Lung microvascular endothelial cell (primary cell): ENCODE results near the gene FBXL3. TPM values are rescaled to one million over a fixed set of nuclear protein-coding genes. Genes with fewer than 3 reads are reported as not detected.
"Not testable (repeated sequence)": the region's sequence is repeated elsewhere in the genome, so short reads cannot be mapped to it uniquely, and the experiment has no call there.

Experiments used
- DNase-seq, 2 donors: peaks; one replicate each; pipeline versions ENCODE4 v3.0.0 to v3.0.0-alpha.2; 2010; ENCODE audit warnings: low read depth in 2 of 2
- total RNA-seq: library from RNA; depleted of rRNA; stranded (reverse); fragments of >200 nt; gene quantifications from 2 replicates; pipeline ENCODE4 v1.2.1, GENCODE V29; 2014

Gene FBXL3
- total RNA-seq, 1 donor from 2014 or later, result 61.1 TPM

DNA sequence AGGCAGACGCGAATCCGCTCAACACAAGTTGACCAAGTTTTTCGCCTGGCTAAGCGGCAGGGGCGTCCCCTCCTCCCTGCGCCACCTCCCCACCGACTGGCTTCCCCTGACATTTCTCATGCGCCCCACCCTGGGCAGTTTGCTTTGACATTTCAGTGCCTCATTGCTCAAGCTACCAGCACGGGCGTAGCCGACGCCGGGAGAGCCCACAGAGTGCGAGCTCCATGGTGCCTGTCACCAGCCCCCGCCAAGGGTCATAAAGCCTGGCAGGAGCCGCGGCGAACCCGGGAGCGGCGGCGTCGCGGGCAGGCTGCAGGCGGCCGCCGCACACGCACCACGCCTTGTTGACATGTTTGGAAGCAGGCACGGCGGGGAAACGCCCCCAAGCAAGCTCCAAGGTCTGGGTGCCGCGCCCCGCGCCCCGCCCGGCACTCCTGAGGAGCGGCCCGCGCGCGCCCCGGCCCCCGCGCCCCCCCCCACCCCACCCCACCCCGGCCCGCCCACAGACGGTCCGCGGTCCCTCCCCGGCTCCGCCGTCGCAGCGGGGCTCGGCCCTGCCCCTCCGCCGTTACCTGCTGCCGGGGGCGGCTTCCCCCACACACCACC lies 601 bp downstream of the FBXL3 start:
- peak; percentile 66 to 69 for DNase-seq

DNA sequence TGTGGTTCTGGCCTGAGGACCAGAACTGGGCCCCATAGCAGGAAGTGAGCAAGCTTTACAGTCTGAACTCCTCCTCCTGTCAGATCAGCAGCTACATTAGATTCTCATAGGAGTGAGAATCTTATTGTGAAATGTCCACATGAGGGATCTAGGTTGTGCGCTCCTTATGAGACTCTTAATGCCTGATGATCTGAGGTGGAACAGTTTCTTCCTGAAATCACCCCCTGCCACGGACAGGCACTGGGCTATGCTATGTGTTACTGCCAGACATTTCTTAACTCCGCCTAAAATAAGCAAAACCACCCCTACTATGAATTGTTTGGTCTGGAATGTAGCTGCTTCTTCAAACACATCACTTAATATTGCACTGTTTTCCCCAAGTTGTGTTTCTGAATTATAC lies 4.6 kb downstream of the FBXL3 start:
- peak in 1 of 2 donors; percentile 38 for DNase-seq

DNA sequence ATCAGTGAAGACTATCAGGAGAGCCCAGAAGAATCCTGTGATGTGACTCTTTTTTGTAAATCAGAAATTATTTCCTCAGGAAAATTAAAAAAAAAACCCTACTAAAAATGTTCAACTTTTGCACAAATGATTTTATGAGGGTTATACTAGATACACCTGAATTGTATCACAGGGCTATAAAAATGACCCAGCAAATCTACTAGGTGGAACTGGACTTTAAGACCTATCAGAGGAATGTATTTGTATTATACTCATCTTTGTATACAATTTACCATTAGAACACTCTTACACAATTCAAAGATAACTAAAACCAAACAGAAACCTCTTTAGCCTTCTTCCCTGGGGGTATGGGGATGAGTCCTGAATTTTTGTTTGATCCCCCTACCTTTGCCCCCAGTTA lies 7.2 kb downstream of the FBXL3 start:
- no peak for DNase-seq

DNA sequence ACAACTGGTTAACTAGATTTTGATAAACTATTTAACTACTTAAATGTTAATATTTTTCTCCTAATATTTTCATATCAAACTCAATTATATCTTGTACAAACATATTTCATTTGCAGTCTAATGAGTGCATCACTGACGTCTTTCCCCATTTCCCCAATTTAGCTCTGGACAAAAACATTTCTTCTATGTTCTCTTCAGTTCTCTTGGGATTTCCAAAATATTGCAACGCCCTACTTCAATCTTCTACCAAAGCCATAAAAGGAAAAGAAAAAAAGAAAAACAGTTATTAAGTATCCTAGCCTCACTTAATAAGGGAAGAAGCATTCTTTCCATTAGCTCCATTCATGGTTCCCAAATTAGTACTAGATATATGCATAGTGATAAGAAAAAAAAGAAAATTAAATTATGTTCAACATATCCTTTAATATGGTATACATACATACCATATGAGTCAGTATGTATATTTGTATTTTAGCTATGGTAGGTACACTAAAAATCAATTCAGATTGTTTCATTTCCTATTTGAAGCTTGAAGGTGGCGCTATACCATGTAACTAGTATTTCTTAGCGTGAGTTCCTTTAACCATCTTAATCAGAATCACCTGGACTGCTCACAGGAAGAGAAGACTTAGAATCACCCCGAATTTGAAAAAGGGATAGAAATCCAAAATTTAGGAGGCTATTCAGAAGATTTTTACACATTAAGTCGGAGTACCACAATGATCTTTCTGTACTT lies 9.9 kb downstream of the FBXL3 start:
- DNase-seq, result no peak

DNA sequence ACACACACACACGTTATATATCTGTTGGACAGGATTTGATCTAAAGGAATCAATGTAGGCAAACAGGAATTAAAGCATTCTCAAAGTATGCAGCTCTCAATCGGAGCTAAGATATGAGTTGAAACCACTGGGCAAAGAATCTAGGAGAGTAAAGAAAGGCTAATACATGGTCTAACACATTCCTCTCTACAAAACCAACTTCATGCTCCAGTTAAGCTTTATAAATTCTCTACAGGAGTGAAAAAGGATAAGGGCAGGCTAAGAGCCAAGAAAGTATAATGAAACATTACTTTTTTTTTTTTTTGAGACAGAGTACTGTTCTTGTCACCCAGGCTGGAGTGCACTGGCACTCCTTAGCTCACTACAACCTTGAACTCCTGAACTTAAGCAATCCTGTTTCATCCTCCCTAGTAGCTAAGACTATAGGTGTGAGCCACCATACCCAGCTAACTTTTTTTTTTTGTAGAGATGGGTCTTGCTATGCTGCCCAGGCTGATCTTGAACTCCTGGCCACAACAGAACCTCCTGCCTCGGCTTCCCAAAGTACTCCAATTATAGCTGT lies 10.6 kb downstream of the FBXL3 start:
- no peak for DNase-seq

DNA sequence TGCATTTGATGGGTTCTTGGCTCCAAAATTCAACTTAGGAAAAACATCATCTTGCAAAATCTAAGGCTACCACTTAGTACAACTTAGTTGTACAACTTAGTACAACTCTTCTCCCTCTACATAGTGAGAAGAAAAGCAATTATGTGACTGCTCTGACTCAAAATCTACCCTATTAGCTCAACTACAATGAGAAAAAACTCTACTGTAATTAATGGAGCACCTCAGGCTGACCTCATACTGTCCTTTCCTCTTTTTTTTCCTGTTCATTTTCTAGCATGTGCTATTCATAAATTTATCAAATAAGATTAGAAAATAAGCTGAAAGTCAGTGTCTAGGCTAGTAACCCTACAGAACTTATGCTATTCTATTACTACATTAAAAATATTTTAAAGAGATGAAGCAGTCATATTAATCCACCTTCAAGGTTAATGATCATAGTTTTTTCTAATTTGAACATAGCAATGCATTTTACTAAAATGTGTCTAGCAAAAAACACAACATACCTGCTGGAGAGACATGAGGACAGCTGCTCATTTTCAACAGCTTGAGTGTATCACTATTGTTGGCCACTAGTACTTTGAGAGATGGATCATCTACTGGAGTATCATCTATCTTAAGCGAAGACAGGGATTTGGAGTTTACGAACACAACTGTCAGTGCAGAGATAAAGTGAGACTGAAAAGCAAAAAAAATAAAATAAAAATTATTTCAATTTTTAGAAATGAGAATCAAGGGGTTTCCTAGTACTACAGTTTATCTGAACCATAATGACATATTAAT lies 11.9 kb downstream of the FBXL3 start:
- DNase-seq, result no peak

DNA sequence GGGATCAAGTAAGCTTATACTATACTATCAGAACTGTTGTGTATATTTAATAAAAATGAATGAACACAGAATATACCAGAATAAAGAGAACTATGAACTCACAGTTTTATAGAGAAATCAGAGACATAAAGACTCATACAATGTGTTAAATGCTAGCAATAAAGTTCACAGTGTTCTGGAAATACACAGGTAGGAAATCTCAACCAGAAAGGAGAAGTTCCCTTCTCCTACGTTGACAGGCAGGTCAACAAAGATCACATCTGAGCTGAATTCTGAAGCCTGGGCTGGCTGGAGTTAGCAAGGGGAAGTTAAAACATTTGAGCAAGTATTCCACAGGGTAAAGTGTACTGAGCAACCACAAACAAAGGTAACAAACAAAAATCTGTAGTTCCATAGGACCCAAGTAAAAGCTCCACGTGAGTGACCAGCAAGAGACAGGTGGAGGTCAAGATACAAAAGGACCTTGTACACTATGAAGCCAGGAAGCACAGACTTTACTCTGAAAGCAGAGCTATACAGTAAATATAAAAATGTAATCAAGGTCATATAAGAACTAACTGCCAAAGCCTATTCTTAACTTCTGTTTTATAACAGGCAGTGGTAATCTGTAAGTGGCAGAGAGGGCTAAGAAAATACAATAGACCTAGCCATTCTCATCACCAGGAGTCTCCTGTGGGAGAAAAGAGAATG lies 13.0 kb downstream of the FBXL3 start:
- DNase-seq, result no peak

DNA sequence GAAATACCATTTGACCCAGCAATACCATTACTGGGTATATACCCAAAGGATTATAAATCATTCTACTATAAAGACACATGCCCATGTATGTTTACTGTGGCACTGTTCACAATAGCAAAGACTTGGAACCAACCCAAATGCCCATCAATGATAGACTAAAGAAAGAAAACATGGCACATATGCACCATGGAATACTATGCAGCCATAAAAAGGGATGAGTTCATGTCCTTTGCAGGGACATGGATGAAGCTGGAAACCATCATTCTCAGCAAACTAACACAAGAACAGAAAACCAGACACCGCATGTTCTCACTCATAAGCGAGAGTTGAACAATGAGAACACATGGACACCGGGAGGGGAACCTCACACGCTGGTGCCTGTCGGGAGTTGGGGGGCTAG lies 17.2 kb downstream of the FBXL3 start:
- not testable (repeated sequence) for DNase-seq

DNA sequence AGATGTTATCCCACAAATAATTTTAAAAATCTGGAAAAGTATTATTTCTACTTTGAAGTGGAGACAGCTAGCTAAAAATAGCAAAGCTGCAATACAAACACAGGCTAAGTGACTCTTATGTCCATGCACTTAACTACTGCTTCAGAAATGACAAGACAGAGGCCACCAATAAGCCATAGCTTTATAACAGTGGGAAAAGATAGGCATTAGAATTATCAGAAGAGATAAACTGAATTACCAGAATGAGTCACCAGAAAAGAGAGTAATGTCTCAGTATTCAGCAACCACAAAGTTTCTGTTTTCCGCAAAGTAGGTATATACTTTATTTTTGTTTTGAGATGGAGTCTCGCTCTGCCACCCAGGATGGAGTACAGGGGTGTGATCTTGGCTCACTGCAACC lies 17.9 kb downstream of the FBXL3 start:
- DNase-seq, result no peak

DNA sequence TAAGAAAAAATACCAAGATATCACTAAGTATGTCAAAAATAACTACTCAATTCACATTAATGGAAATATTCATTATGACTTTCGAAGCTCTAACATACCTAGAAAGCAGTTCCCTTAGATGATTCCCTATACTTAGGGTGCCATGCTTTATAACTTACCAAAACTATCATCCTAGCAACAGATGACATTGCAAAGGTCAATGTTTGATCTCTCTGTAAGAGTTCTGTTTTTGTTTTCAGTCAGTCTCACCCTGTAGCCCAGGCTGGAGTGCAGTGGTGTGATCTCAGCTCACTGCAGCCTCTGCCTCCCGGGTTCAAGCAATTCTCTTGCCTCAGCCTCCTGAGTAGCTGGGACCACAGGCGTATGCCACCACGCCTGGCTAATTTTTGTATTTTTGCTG lies 18.6 kb downstream of the FBXL3 start:
- not testable (repeated sequence) for DNase-seq

DNA sequence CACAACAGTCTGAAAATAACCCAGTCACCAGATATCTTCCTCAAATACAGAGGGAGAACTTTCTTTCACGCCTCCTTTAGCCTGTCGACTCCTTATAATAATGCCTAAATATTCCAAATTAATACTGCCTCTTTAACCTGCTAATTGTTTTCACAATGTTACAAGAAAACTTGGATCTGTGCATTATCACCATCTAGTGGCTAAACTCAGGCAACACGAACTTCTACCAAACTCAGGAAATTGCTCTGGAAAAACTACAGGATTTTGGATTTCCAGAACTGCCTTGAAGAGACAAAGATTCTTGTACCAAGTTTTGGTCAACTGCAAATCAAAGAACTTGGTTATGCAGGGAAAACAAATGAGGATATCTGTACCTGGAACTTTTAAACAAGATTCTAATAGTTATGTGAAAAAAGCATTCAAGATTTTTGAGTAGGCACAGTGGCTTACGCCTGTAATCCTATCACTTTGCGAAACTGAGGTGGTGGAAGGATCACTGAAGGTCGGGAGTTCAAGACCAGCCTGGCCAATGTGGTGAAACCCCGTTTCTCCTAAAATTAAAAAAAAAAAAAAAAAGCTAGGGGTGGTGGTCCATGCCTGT lies 24.3 kb downstream of the FBXL3 start:
- peak; percentile 57 to 65 for DNase-seq

DNA sequence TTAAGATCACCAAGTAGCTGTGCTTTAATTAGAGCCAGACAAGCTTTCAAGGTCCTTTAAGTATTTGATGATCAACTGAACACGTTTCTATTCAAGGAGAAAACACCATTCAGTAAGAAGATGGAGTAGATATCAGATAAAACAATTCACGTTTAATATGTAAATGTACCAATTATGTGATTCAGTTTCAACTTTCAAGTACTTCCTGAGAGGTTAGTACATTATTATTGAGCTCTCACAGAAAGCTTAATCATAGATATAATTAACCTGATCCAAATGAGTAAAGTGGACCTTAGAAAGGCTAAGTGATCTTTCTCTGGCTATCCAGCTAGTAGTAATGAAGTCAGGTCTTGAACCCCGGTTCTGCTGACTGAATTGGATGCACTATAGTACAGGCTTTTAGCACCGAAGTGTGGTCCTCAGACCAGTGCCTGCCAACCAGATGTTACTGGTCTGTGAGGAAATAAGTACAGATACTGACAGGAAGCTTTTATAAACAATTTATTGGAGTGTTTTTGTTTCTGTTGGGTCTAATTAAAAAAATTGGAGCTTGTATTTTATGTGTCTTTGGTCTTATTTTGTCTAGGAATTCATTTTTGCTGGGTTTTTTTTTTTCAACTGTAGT lies 24.9 kb downstream of the FBXL3 start:
- no peak for DNase-seq

DNA sequence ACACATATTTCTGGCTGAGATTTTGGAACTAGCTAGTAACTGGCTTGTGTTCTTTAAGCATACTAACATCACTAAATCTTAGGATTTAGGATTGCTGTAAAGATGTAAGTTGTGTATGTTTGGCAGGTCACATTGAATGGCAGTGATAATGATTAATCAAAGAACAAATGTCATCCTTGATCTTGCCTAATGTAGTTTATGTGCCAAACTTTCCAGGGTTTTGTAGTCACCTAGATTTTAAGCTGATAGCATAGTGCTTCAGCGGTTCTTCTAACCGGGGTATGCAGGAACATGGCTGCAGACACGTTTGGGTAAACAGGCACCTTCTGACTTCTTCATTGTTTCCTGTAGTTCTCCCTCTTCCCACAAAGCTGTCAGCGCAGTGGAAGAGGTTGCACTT lies 25.4 kb downstream of the FBXL3 start:
- DNase-seq, result no peak

DNA sequence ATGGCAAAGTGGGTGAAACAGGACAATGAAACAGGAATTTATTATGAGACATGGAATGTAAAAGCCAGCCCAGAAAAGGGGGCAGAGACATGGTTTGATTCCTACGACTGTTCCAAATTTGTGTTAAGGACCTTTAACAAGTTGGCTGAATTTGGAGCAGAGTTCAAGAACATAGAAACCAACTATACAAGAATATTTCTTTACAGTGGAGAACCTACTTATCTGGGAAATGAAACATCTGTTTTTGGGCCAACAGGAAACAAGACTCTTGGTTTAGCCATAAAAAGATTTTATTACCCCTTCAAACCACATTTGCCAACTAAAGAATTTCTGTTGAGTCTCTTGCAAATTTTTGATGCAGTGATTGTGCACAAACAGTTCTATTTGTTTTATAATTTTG lies 26.5 kb downstream of the FBXL3 start:
- no peak for DNase-seq

DNA sequence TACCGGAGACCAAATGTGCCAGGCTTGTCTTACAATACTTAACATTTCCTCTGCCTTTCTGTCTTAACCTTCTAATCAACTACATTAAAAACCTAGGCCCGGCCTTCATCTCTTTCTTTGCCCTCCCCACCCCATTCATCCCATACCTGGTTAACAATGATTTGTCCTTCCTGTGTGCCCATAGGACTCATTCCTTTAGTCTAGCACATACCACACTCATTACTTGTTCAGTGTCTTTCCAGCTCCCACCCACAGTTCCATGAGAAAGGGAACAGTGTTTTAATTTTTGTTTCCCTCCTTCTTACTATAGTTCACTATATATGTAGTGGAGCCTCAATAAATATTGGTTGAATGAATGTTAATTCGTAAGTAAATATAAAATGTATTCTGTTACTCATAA lies 32.7 kb downstream of the FBXL3 start:
- no peak for DNase-seq

DNA sequence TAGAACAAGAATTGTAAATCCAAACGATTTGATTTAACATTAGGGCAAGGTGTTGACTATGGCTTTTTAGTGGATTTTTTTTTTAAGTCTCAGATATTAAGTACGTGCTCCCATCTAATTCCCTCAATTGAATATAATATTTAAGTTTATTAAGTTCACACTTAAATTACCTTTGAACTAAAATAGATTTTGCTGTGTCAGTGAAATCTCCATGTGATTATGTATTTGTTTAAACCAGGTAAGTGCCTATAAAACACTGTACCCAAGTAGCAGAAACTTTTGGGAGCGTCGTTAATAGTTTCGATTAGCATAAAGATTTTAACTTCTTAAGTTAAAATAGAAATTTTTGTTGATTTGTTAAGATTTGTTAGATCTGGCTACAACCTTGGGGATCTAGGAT lies 33.5 kb downstream of the FBXL3 start:
- DNase-seq, result no peak

DNA sequence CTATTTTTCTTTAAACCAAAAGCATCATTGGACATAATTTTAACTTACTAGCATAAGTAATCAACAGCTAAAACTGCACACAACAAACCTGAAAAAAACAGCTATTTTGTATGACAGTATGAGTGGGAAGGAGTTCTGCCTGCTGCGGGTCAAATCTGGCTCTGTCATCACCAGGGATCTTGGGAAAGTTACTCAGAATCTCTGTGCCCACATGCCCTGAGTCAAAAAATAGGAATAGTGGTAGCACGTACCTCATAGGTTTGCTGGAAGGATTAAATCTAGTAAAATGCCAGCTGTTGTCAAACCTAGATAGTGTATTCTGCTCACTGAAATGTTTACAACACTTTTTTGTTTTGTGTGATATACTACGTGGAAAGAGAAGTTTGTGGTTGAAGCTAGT lies 33.9 kb downstream of the FBXL3 start:
- peak in 1 of 2 donors; percentile 17 for DNase-seq

DNA sequence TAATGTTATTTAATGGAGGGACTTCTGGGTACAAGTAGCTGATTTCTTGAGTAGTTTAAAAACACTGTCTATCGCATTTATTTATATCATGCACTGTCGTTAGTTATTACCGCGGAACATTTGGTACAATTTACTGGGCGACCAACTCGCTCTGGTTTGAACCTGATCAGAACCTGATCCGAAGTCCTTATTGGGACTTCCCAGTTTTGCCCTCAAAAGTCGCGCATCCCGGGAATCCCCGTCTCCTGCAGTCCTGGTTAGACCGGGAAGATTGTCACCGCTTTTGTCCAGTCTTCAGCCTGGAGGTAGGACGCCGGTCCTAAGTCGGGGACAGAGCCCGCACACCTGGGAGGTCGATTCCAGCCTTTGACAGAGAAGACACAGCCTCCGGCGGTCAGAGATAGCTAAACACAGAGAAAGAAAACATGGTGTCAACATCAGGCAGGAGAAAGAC lies 34.4 kb downstream of the FBXL3 start:
- peak; percentile 39 to 40 for DNase-seq

DNA sequence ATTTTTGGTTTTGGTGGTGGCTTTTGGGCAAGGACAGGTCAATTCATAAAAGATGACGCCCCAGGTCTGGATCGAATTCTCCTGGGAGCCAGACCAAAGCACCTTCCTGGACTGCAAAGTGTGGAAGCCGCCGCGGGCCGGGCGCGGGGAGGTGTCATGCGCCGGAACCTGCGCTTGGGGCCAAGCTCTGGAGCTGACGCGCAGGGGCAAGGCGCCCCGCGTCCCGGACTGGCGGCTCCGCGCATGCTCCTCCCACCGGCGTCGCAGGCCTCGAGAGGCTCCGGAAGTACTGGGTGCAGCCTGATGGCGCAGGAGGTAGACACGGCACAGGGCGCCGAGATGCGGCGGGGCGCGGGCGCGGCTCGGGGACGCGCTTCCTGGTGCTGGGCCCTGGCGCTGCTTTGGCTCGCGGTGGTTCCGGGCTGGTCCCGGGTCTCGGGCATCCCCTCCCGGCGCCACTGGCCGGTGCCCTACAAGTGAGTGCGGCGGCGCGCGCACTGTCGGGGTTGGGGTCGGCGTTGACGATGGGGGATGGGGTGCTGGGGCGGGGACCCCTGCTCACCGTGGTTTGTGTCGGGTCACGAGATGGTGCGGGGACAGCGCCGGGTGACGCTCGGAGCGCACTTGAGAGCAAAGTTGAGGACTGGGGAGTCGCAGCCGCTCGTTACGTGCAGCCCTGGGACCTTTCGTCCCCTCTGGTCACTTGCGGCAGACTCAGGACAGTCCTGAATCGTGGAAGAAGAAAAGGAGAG lies 35.0 kb downstream of the FBXL3 start, which contains the start of gene CLN5:
TSS of gene CLN5 (plus strand) at position 286 of the 752 bp plus-strand sequence. CDS start at position 304, 18 bp downstream.
- peak; percentile 91 to 93 for DNase-seq

DNA sequence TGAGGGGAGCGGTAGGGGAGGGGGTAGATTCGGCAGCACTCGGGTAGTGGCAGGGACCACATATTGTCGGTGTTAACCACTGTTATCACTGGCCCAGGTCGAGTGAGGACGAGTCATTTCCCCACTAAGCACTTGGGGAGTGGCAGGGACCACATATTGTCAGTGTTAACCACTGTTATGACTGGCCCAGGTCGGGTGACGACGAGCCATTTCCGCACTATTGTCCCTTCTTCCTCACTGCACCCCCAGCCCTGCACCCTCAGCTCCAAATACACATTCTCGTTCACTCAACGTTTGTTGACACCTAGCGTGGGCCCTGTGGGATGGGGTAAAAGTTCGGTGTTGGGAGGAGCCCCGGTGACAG lies 35.5 kb downstream of the FBXL3 start:
- peak; percentile 39 to 75 for DNase-seq
